Small intestine (tissue), 7 donors: ENCODE data around the gene TMEM163. TPM values are rescaled to one million over a fixed set of nuclear protein-coding genes. Genes with fewer than 3 reads are reported as not detected.

Source experiments
- DNase-seq, 2 donors: peaks; one replicate each; pipeline versions ENCODE4 v3.0.0 to v3.0.0-alpha.2; 2013
- FAIRE-seq: peaks from 2 replicates; lab custom pipeline; 2012; peaks lifted over from hg19 to GRCh38; lab: Jason Lieb, UNC
- H3K27ac ChIP-seq, 3 donors: one replicate each; pipeline ENCODE4 v1.5.1; 2013; ENCODE audit warnings: low read length in 2 of 3, mild to moderate bottlenecking in 2 of 3, control low read depth in 1 of 3, inconsistent platforms in 1 of 3, low read depth in 1 of 3, moderate library complexity in 1 of 3
- H3K27me3 ChIP-seq, 3 donors: one replicate each; pipeline ENCODE4 v1.6.1; 2013; ENCODE audit warnings: low read length in 3 of 3, inconsistent platforms in 1 of 3; ENCODE audit not compliant: control insufficient read depth in 3 of 3, insufficient read depth in 3 of 3
- H3K36me3 ChIP-seq, 3 donors: one replicate each; pipeline ENCODE4 v1.6.1; 2013; ENCODE audit warnings: low read length in 3 of 3, inconsistent platforms in 1 of 3, low read depth in 1 of 3, mild to moderate bottlenecking in 1 of 3, moderate library complexity in 1 of 3; ENCODE audit not compliant: control insufficient read depth in 3 of 3, insufficient read depth in 2 of 3
- H3K4me1 ChIP-seq, 3 donors: one replicate each; pipeline ENCODE4 v1.6.1; 2013; ENCODE audit warnings: low read length in 2 of 3, inconsistent platforms in 1 of 3, low read depth in 1 of 3, mild to moderate bottlenecking in 1 of 3, moderate library complexity in 1 of 3; ENCODE audit not compliant: control insufficient read depth in 3 of 3, insufficient read depth in 2 of 3
- H3K4me3 ChIP-seq, 3 donors: one replicate each; pipeline ENCODE4 v1.5.1; 2013; ENCODE audit warnings: low read length in 3 of 3, control low read depth in 1 of 3, inconsistent platforms in 1 of 3, low read depth in 1 of 3, mild to moderate bottlenecking in 1 of 3, moderate library complexity in 1 of 3
- H3K9me3 ChIP-seq, 2 donors: one replicate each; pipeline ENCODE4 v1.6.1; 2013; ENCODE audit warnings: low read depth in 1 of 2, low read length in 1 of 2; ENCODE audit not compliant: control insufficient read depth in 2 of 2, insufficient read depth in 1 of 2
- WGBS, 3 donors: extraction: QIAGEN DNeasy Blood & Tissue Kit; methylation state at CpG; one replicate each; pipeline ENCODE4 v1.1.7; 2013; 5-methylcytosine and 5-hydroxymethylcytosine counted together
- polyA plus RNA-seq, 4 donors: library from polyadenylated mRNA; stranded (reverse) in 3 of 4; unstranded in 1 of 4; fragments of 200-250 nt in 3 of 4; fragments of 120-200 nt in 1 of 4; gene quantifications; one replicate each; pipeline versions ENCODE4 v1.2.1 to v1.2.3, GENCODE V29; 2013
- donor health status: healthy with polysubstance abuse.
- donor health status: control.
- donor health status: control.
- donor health status: Bipolar disorder and iron deficiency.
- donor health status: healthy.

The TMEM163 gene
- polyA plus RNA-seq, 4 donors, result 0.13 to 0.57 (median 0.38) TPM

- no peaks in the 10 kb centered on the region for H3K9me3 ChIP-seq
- no peak overlapping the region for H3K27ac ChIP-seq
- no peak for DNase-seq
- H3K4me1 ChIP-seq, result peaks cover 0 to 10% (median 0%) of the 10 kb centered on the region in 3 donors
- H3K27me3 ChIP-seq, result no peaks in the 10 kb centered on the region
- no peak overlapping the region for H3K4me3 ChIP-seq
- no peak for FAIRE-seq
- peaks cover 8 to 65% (median 45%) of the 10 kb centered on the region in 3 donors for H3K36me3 ChIP-seq
- WGBS, 3 donors, result 94 to 97% (median 96%) methylated on average over 11 of the region's 11 CpGs
Observed at GRCh38 chr2:134441153-134441863, 277.5 kb downstream of the TMEM163 start.

GRCh38 chr2:134440336-134440909 lies 278.4 kb downstream of the TMEM163 start:
- no peak for FAIRE-seq
- Histone ChIP-seq H3K36me3 (peaks cover 8 to 61% (median 50%) of the 10 kb centered on the region in 3 donors), H3K27me3 (no peaks in the 10 kb centered on the region), H3K9me3 (no peaks in the 10 kb centered on the region), H3K4me3 (no peak overlapping the region), H3K4me1 (peaks cover 0 to 6% (median 0%) of the 10 kb centered on the region in 3 donors), H3K27ac (no peak overlapping the region)
- no peak for DNase-seq
- WGBS, 3 donors, result 89 to 97% (median 97%) methylated on average over 16 of the region's 16 CpGs

DNA sequence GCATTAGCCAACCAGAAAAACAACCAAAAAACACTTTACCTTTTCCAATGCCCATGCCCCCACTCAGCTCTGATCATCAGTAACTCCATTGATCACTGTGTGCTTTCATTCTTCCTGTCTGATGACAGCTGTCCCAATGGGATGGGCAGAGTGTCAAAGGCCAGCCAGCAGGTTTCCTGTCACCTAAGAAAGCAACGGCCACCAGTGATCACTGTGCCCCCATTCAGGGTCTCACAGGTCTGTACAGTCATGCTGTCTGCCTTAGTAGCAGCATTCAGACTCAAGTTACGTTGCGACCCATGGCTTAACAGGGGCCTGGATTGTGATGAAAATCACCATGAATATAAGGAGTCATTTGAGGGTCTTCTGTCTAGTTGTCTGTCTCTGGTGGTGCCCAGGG lies 280.4 kb downstream of the TMEM163 start:
- no peaks in the 10 kb centered on the region for H3K27me3 ChIP-seq
- H3K9me3 ChIP-seq, result no peaks in the 10 kb centered on the region
- DNase-seq (no peak), FAIRE-seq (no peak)
- H3K4me3 ChIP-seq, result no peak overlapping the region
- H3K4me1 ChIP-seq, result peaks cover 0 to 2% (median 0%) of the 10 kb centered on the region in 3 donors
- 84 to 89% (median 88%) methylated on average over 3 of the region's 3 CpGs for WGBS, 3 donors
- no peak overlapping the region for H3K27ac ChIP-seq
- H3K36me3 ChIP-seq, result peaks cover 14 to 57% (median 54%) of the 10 kb centered on the region in 3 donors

GRCh38 chr2:134436706-134437105 lies 282.1 kb downstream of the TMEM163 start:
- Histone ChIP-seq H3K4me3 (no peak overlapping the region), H3K4me1 (peaks cover 0 to 13% (median 0%) of the 10 kb centered on the region in 3 donors), H3K27ac (no peak overlapping the region), H3K27me3 (no peaks in the 10 kb centered on the region), H3K36me3 (peaks cover 9 to 50% (median 46%) of the 10 kb centered on the region in 3 donors), H3K9me3 (no peaks in the 10 kb centered on the region)
- DNase-seq, result no peak
- no peak for FAIRE-seq
- WGBS, 3 donors, result 96 to 99% (median 99%) methylated on average over 7 of the region's 7 CpGs

- no peaks in the 10 kb centered on the region for H3K27me3 ChIP-seq
- DNase-seq (no peak), FAIRE-seq (no peak)
- no peak overlapping the region for H3K4me3 ChIP-seq
- peaks cover 6 to 55% (median 43%) of the 10 kb centered on the region in 3 donors for H3K36me3 ChIP-seq
- peaks cover 0 to 13% (median 0%) of the 10 kb centered on the region in 3 donors for H3K4me1 ChIP-seq
- no peak overlapping the region for H3K27ac ChIP-seq
- H3K9me3 ChIP-seq, result no peaks in the 10 kb centered on the region
Observed at GRCh38 chr2:134435936-134436335, 282.9 kb downstream of the TMEM163 start.

- H3K4me1 ChIP-seq, result peaks cover 0 to 13% (median 0%) of the 10 kb centered on the region in 3 donors
- peaks cover 6 to 59% (median 47%) of the 10 kb centered on the region in 3 donors for H3K36me3 ChIP-seq
- FAIRE-seq (no peak), DNase-seq (no peak)
- H3K9me3 ChIP-seq, result no peaks in the 10 kb centered on the region
- H3K4me3 ChIP-seq, result no peak overlapping the region
- WGBS, 3 donors, result 91 to 92% (median 92%) methylated on average over 4 of the region's 4 CpGs
- H3K27ac ChIP-seq, result no peak overlapping the region
- H3K27me3 ChIP-seq, result no peaks in the 10 kb centered on the region
Observed at GRCh38 chr2:134435505-134435904, 283.3 kb downstream of the TMEM163 start.

DNA sequence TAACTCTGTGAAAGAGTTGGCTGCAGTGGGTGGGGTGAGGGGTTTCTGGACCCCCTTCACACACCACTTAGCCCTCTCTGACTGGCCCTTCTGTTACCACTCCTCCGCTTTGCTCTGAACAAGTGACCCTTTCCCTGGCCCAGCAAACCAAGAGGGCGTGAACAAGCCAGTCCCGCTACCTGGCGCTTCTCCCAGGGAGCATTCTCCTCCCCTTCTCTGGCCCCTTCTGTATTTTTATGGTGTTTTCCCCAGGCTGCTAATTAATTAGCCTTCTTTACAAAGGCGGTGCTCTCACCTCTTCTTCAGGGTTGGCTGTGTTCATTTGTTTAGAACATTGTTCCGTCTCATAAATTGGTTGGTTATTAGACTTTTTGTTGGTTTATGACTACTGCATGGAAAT lies 284.8 kb downstream of the TMEM163 start:
- FAIRE-seq (no peak), DNase-seq (no peak)
- no peak overlapping the region for H3K4me3 ChIP-seq
- 90 to 94% (median 91%) methylated on average over 6 of the region's 6 CpGs for whole genome bisulfite sequencing, 3 donors
- H3K27ac ChIP-seq, result no peak overlapping the region
- H3K9me3 ChIP-seq, result no peaks in the 10 kb centered on the region
- H3K27me3 ChIP-seq, result no peaks in the 10 kb centered on the region
- peaks cover 0 to 13% (median 0%) of the 10 kb centered on the region in 3 donors for H3K4me1 ChIP-seq
- H3K36me3 ChIP-seq, result peaks cover 10 to 56% (median 43%) of the 10 kb centered on the region in 3 donors

GRCh38 chr2:134433469-134433868 lies 285.3 kb downstream of the TMEM163 start:
- Histone ChIP-seq H3K9me3 (no peaks in the 10 kb centered on the region), H3K4me3 (no peak overlapping the region), H3K27ac (no peak overlapping the region), H3K4me1 (peaks cover 0 to 13% (median 0%) of the 10 kb centered on the region in 3 donors), H3K27me3 (no peaks in the 10 kb centered on the region), H3K36me3 (peaks cover 10 to 51% (median 42%) of the 10 kb centered on the region in 3 donors)
- no peak for FAIRE-seq
- 59 to 75% (median 62%) methylated on average over 7 of the region's 7 CpGs for WGBS, 3 donors
- peak in 1 of 2 donors; percentile 40 for DNase-seq
